Measurements from ENCODE around the gene BLOC1S1. TPM values are rescaled to one million over a fixed set of nuclear protein-coding genes. Genes with fewer than 3 reads are reported as not detected.

BLOC1S1 gene
- total and polyA plus RNA-seq, 2 experiments from 2014 or later = 133 to 159 TPM

DNA sequence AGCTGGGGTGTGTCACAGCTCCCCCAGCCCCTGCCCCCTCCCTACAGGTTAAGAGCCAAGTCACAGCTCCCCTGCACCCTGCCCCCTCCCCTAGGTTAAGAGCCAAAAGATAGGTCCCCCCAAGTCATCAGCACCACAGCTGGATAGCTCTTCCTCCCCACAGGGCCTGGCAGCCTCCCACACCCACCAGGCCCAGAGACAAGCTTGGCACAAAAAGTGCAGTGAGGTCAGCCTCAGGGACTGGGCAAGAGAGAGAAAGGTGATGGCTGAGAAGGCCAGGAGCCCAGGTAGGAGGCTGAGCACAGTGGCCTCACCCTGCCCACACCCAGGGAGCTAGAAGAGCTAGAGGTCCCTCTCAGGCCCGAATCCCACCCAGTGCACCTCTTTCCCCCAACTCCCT is 16.9 kb upstream of the BLOC1S1 start:
- H3K9me3 ChIP-seq (ENCODE audit: low read depth) = no peaks in the 10 kb centered on the region
- no peak overlapping the region for H3K27ac ChIP-seq
- H3K36me3 ChIP-seq = peaks cover 18% of the 10 kb centered on the region
- DNase-seq (ENCODE audit: low read depth in 1 of 2, low spot score in 1 of 2) = no peak
- TF ChIP-seq, protein P1, sequence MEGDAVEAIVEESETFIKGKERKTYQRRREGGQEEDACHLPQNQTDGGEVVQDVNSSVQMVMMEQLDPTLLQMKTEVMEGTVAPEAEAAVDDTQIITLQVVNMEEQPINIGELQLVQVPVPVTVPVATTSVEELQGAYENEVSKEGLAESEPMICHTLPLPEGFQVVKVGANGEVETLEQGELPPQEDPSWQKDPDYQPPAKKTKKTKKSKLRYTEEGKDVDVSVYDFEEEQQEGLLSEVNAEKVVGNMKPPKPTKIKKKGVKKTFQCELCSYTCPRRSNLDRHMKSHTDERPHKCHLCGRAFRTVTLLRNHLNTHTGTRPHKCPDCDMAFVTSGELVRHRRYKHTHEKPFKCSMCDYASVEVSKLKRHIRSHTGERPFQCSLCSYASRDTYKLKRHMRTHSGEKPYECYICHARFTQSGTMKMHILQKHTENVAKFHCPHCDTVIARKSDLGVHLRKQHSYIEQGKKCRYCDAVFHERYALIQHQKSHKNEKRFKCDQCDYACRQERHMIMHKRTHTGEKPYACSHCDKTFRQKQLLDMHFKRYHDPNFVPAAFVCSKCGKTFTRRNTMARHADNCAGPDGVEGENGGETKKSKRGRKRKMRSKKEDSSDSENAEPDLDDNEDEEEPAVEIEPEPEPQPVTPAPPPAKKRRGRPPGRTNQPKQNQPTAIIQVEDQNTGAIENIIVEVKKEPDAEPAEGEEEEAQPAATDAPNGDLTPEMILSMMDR (IDR thresholded peaks at IDR 0.05; ENCODE audit: low read depth, low read length) = no peak
- no peaks in the 10 kb centered on the region for H3K4me1 ChIP-seq (ENCODE audit: low read depth)
- no peaks in the 10 kb centered on the region for H3K27me3 ChIP-seq
- no peak overlapping the region for H3K4me3 ChIP-seq

DNA sequence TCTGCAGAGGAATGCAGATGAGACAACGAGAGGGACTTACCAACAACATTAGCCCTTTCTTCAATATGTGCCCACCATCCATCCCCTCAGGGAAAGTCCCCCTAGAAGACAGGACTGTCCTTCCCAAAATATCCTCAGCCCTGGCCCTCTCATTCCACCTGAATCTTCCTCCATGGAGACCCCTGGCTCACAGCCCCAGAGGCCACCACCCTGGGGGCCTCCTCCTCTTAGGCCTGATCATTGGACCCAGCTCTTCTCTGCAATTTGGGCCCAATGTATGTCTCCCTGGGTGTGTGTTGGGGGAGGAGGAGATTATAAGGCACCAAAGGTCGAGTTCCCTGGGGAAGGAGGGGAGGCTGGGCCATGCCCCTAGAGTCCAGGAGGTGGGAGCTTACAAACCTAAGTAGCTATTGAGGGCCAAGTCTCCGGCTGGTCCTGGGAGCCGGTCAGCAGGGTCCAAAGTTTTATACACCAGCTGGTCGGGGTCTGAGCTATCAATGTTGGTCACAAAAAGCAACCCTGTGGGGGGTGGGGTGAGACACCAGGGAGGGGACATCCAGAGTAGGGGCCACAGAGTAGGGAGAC is 16.3 kb upstream of the BLOC1S1 start:
- DNase-seq (ENCODE audit: low read depth in 1 of 2, low spot score in 1 of 2) = no peak

DNA sequence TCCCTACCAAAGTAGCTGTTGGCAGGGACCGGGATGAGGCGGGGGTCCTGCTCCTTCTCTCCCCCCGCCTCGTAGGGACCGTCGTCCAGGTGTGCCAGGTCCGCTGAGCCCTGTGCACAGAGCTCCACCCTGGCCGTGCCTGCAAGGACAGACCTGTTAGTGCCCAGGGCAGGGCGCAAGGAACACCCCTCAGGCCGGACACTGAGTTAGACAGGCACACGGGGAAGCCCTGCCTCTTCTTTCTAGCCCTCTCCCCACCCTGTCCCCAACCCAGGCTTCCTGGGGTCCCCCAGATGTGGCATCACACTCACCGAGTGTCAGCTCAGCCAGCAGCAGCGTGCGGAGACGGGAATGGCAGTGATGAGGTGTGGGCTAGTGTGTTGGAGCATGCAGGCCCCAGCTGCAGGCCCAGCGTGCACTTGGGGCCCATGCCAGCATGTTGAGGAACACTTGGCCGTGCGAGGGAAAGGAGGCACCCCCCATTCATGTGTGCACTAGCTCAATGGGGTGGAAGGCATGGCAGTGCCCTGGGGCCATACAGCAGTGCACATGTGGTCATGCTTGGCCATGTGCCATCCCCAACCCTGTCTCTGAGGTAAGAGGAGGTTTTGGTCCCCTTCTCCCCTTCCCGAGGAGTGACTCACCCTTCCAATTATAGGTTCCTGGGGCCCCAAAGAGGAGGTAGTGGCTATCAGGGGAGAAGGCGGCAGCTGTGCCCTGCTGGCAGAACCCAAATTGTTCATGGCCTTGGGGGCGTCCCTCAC is 15.4 kb upstream of the BLOC1S1 start:
- Histone ChIP-seq H3K27me3 (no peaks in the 10 kb centered on the region), H3K9me3 (ENCODE audit: low read depth) (no peaks in the 10 kb centered on the region), H3K4me1 (ENCODE audit: low read depth) (peaks cover 6% of the 10 kb centered on the region), H3K36me3 (peaks cover 6% of the 10 kb centered on the region), H3K4me3 (no peak overlapping the region), H3K27ac (no peak overlapping the region)
- DNase-seq (ENCODE audit: low read depth in 1 of 2, low spot score in 1 of 2) = no peak
- TF ChIP-seq, protein P1 (IDR thresholded peaks at IDR 0.05; ENCODE audit: low read depth, low read length) = no peak

More for the DNA sequence above, 16.3 kb upstream of the BLOC1S1 start:
- Histone ChIP-seq H3K27ac (no peak overlapping the region), H3K9me3 (ENCODE audit: low read depth) (no peaks in the 10 kb centered on the region), H3K27me3 (no peaks in the 10 kb centered on the region), H3K4me1 (ENCODE audit: low read depth) (no peaks in the 10 kb centered on the region), H3K4me3 (no peak overlapping the region), H3K36me3 (peaks cover 12% of the 10 kb centered on the region)
- TF ChIP-seq, protein P1 (IDR thresholded peaks at IDR 0.05; ENCODE audit: low read depth, low read length) = no peak

DNA sequence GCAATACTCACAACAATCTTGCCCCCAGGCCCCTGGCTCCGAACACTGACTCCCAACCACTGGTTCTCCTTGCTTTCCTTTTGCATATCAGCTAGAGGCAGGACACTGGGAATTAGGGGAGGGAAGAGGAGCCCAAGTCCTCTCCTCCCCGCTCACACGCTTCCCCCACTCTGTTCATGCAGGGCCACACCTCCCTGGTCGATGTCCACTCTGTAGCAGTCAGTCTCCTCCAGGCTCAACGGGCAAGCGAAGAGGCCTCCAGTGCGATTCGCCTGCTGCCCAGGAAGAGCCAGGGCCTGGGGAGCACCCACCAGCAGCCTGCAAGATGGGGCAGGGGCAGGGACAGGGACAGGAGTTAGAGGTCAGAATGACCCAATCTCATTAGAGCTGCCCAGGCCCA is 13.0 kb upstream of the BLOC1S1 start:
- DNase-seq (ENCODE audit: low read depth in 1 of 2, low spot score in 1 of 2) = no peak
- H3K36me3 ChIP-seq = no peaks in the 10 kb centered on the region
- TF ChIP-seq, protein P1 (IDR thresholded peaks at IDR 0.05; ENCODE audit: low read depth, low read length) = no peak
- no peak overlapping the region for H3K27ac ChIP-seq
- H3K9me3 ChIP-seq (ENCODE audit: low read depth) = no peaks in the 10 kb centered on the region
- H3K4me3 ChIP-seq = no peak overlapping the region
- H3K4me1 ChIP-seq (ENCODE audit: low read depth) = peaks cover 20% of the 10 kb centered on the region
- no peaks in the 10 kb centered on the region for H3K27me3 ChIP-seq

DNA sequence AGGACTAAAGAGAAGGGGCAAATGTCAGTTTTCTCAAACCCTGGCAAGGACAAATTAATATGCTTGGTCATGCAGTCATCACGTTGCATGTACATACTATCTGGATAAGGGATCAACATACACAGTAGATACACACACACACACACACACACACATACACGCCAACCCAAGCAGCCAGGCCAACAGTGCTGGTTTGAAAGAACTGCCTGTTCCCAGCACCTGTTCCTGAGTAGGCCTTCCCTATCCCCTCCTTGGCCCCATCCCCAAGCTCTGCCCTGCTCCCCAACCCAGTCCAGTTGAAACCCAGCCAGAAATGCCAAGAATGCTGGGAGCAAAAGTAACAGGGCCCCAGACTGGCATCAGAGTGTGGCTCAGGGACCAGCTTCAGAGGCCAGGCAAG is 12.6 kb upstream of the BLOC1S1 start:
- Histone ChIP-seq H3K27ac (no peak overlapping the region), H3K4me1 (ENCODE audit: low read depth) (peaks cover 21% of the 10 kb centered on the region), H3K36me3 (no peaks in the 10 kb centered on the region), H3K4me3 (no peak overlapping the region), H3K27me3 (no peaks in the 10 kb centered on the region), H3K9me3 (ENCODE audit: low read depth) (no peaks in the 10 kb centered on the region)
- no peak for DNase-seq (ENCODE audit: low read depth in 1 of 2, low spot score in 1 of 2)
- TF ChIP-seq, protein P1 (IDR thresholded peaks at IDR 0.05; ENCODE audit: low read depth, low read length) = no peak

Measured in cardiac muscle cell (in vitro differentiated cells and primary cell).